HG03342 (cell line): ENCODE data around the gene PROSER2.

Experiments used
- ATAC-seq: cut with Tn5 transposase; IDR thresholded peaks from one replicate; pipeline ENCODE4 v1.9.1; 2021; ENCODE audit warnings: mild to moderate bottlenecking, moderate library complexity; ENCODE audit not compliant: unreplicated experiment

Gene PROSER2

DNA sequence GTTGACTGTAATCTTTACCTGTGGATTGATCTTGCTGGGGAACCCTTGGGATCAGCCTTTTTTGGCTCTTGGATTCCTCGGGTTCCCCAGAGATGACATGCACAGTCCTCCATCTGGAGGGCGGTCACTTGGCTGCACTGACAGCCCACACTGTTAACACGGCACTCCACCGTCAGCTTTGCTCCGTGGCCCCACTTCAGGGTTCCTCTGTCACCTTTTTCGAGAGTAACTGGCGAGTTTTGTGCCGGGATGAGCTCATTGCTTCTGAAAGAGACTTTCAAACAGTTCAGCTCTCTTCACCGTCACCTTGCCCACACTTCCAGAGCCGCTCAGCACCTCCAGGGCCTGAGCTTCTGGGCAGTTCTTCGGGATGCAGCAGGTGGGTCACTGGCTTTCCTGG is 42.4 kb downstream of the PROSER2 start:
- ATAC-seq = no peak

- ATAC-seq = no peak
These were observed 43.2 kb downstream of the PROSER2 start for GRCh38 chr10:11866199-11866925.

DNA sequence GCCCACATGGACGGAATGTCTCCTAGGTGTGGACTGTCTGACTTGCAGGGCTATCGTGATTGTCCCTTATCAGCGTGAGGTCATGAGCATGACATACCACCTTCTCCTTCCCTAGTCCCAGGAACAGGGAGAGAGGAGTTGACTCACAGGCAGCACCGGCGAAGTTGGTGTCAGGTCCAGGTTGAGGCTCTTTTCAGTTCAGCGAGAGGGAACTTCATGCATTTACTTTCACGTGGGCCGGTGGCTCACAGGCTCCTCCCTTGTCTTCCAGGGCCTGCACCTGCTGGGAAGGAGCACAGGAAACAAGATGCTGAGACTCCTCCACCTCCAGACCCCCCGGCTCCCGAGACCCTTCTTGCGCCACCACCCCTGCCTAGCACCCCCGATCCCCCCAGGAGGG is 46.1 kb downstream of the PROSER2 start:
- ATAC-seq = no peak

DNA sequence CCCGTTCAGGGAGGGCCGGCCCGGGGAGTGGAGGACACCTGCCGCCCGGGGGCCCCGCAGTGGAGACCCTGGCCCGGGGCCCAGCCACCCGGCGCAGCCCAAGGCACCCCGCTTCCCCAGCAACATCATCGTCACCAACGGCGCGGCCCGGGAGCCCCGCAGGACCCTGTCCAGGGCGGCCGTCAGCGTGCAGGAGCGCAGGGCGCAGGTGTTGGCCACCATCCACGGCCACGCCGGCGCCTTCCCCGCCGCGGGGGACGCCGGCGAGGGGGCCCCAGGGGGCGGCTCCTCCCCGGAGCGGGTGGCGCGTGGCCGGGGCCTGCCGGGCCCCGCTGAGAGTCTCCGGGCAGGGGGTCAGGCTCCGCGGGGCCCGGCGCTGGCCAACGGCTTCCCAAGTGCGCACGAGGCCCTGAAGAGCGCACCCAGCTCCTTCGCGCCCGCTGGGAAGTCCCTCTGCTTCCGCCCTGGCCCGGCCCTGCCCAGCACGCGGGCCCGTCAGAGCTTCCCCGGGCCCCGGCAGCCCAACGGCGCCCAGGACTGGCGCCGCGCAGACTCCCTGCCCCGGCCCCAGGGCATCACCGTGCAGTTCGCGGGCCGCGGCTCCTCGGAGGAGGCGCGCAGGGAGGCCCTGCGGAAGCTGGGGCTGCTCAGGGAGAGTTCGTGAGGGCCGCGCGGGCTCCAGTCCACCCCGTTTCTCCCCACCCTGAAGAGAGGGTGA is 46.7 kb downstream of the PROSER2 start:
- ATAC-seq = no peak

- ATAC-seq = no peak
These were observed 47.3 kb downstream of the PROSER2 start for GRCh38 chr10:11870461-11870780.

DNA sequence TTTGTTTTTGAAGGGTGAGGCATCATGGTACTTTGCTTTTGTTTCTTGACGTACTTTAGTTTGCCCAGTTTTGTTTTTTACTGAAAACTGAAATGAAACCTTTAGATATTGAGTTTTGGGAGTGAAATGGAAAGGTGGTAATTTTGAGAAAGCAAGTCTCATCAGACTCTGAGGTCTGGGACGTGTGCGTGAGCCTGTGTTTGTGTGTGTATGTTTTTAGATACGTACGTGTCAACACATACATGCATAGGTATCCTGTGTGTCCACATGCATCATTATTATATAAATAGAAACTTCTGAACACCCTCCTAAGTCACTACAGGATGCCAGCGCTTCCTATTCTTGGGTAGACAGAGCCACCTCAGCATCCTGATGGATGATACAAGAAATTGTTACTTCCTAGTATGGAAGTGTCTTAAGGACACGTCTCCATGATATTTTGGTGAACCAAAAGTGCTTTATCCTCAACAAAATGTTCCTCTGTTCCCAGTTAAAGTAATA is 47.8 kb downstream of the PROSER2 start:
- ATAC-seq = no peak

DNA sequence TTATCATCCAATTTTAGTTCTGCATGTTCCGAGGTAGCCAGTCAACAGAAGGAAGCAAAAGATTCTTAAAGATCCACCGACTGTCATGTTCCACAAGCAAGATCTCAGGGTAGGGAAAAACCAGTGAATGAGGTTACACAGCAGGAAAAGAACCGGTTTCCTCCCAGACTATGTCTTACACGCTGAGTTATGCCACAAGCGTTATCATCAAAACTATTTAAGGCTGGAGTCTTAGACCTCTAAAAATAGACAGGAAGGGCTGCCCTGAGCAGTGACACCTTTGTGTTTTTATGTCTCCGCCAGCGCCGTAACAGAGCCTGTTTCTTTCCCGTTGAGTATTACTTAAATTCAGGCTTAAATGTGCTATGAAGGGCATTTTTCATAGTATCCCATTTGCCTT is 48.3 kb downstream of the PROSER2 start:
- ATAC-seq = no peak

- ATAC-seq = no peak
These were observed 51.7 kb downstream of the PROSER2 start for GRCh38 chr10:11874568-11875493.

DNA sequence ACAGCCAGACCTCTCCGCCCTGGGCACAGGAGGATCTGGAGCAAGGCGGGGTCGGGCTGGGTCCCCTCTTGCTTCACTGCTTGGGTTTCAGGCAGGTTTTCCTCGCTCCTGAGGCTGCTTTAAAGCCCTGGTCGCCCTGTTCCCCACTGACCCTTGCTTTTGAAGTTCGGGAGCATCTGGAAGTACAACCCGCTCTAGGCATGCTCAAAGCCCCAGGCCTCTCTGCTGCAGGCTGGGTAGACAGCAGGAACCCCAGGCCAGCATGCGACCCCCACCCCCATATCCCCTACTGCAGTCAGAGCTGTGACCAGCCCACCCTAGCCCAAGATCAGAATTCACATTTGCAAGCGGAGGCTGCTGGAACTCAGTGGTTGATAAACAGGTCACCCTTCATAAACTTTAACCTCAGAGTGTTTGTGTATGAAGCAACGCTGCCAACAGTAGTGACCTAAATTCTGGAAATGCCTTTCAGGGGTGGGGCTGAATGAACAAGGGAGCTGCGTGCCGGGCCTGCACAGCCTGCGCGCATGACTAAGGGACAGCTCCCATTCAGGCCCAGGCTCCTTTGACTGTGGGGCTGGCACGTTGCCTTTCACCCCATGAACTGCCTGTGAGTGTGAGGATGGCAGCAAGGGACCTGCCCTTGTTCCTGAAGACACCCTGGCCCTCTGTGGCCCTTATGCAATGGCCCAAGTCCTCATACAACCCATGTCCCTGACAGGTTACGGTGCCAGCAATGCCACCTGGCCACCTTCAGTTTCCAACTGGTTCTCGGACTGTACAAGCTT is 52.5 kb downstream of the PROSER2 start:
- ATAC-seq = no peak

GRCh38 chr10:11876324-11876723 is 53.2 kb downstream of the PROSER2 start:
- ATAC-seq = no peak

DNA sequence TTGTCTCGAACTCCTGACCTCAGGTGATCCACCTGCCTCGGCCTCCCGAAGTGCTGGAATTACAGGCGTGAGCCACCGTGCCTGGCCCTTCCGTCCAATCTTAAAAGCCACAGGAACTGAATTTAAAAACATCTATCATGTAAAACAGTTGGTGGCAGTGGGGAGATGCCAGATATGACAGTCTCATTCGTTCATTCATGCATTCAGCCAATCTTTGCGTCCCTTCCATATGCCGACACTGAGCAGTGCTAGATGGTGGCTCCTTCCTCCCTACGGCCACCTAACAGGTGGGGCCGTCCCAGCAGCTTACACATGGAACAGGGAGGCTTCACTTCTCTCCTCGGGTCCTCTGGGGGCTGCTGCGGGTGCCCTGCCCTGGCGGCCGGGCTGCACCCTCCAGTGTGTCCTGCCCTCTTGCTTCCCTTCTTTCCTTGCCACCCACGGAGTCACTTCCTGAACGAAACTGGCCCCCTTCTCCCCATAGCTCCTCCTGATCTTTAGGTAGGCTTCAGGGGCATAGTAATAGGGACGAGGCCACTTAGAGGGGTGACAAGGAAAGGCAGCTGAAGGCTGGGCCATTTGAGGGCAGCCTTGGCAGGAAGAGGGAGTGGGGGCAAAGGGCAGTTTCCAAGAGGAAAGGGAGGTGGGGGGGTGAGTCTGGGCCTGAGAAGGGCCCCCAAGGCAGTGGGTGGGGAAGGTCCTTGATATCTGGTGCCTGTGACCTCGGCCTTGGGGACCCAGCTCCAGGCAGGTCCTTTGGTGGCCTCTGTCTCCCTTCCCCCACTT is 53.8 kb downstream of the PROSER2 start:
- ATAC-seq = no peak

GRCh38 chr10:11877591-11877905 is 54.4 kb downstream of the PROSER2 start:
- no peak for ATAC-seq

- ATAC-seq = no peak
These were observed 55.6 kb downstream of the PROSER2 start for GRCh38 chr10:11878776-11879175.

DNA sequence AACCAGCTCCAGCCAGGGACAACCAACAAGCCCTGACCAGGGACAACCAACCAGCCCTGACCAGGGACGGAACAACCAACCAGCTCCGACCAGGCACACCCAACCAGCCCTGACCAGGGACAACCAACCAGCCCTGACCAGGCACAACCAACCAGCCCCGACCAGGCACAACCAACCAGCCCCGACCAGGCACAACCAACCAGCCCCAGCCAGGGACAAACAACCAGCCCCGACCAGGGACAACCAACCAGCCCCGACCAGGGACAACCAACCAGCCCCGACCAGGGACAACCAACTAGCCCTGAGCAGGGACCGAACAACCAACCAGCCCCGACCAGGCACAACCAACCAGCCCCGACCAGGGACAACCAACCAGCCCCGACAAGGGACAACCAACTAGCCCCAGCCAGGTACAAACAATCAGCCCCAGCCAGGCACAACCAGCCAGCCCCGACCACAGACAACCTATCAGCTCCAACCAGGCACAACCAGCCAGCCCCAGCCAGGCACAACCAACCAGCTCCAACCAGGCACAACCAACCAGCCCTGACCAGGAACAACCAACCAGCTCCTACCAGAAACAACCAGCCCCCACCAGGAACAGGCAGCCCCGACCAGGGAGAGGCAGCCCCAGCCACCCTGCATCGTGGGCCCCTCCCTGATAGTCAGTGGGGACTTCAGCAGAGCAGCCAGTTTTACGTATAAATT is 56.4 kb downstream of the PROSER2 start:
- no peak for ATAC-seq

DNA sequence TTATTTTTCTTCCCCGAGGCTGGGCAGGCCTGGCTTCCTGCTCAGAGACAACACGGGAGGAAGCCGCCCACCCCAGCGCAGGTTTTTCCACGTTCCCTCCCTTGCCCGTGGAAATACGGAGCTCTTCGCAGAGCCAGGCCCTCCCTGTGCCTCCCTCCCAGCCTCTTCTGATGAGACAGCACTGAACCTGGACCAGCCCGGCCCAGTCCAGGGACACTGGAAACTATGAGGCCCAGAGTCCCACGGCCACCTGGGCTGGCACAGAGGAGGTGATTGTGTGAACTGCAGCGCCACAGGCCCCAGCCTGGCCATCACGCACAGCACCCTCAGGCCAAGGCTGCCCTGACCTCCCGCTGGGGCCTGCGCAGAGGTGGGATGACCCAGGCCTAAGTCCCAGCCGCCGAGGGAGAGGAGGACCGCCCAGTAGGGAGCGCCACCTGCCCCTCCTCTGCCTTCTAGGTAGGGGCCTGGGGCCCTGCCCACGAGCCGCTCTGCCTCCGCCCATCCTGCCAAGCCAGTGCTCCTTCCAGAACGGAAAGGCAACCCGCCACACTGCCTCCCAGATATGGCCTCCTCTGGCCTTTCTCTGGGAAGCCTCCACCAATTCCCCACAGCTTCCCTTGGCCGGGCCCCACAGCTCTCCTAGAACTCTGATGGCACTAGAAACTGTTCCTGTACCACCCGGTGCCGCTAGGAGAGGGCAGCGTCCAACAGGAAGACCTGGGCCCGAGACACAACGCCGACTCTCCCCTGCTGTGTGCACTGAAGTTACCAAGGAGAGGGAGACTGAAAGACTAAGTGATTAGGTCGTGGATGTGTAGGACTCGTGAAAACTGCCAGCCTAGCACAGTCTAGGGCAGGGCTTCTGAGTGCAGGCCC is 57.2 kb downstream of the PROSER2 start:
- no peak for ATAC-seq

GRCh38 chr10:11881030-11881476 is 57.9 kb downstream of the PROSER2 start:
- ATAC-seq = no peak

GRCh38 chr10:11881477-11882417 is 58.6 kb downstream of the PROSER2 start:
- no peak for ATAC-seq
